ENCODE measurements around the gene GDPD4. TPM values are rescaled to one million over a fixed set of nuclear protein-coding genes. Genes with fewer than 3 reads are reported as not detected.

GDPD4 gene
- not detected in 2 replicates for total RNA-seq (2014; rRNA removed; shearing (Covaris generic); ENCODE audit: low replicate concordance)

GRCh38 chr11:77301510-77301909 is at the start of gene GDPD4:
GDPD4 (minus strand) TSS chr11:77301686; CDS start chr11:77285137, 16,549 bp downstream.
- no peak for DNase-seq (ENCODE audit: low read depth)
- in situ Hi-C loops (cut with HindIII; ENCODE audit: low pct_unique_long_range_greater_than_20kb, low sequenced_read_pairs), result no loop called here

- in situ Hi-C loops (cut with HindIII; ENCODE audit: low pct_unique_long_range_greater_than_20kb, low sequenced_read_pairs), result no loop called here
- DNase-seq (ENCODE audit: low read depth), result no peak
Measured at GRCh38 chr11:77347948-77348347, 46.5 kb upstream of the GDPD4 start.

- DNase-seq (ENCODE audit: low read depth), result no peak
- in situ Hi-C loops (cut with HindIII; ENCODE audit: low pct_unique_long_range_greater_than_20kb, low sequenced_read_pairs), result no loop called here
Measured at GRCh38 chr11:77346906-77347603, 45.6 kb upstream of the GDPD4 start.

GRCh38 chr11:77345621-77346020 is 44.1 kb upstream of the GDPD4 start:
- in situ Hi-C loops (cut with HindIII; ENCODE audit: low pct_unique_long_range_greater_than_20kb, low sequenced_read_pairs), result no loop called here
- no peak for DNase-seq (ENCODE audit: low read depth)

GRCh38 chr11:77340501-77340900 is 39.0 kb upstream of the GDPD4 start:
- DNase-seq (ENCODE audit: low read depth), result no peak
- in situ Hi-C loops (cut with HindIII; ENCODE audit: low pct_unique_long_range_greater_than_20kb, low sequenced_read_pairs), result no loop called here

- in situ Hi-C loops (cut with HindIII; ENCODE audit: low pct_unique_long_range_greater_than_20kb, low sequenced_read_pairs), result no loop called here
- no peak for DNase-seq (ENCODE audit: low read depth)
Measured at GRCh38 chr11:77332259-77332658, 30.8 kb upstream of the GDPD4 start.

GRCh38 chr11:77325159-77325558 is 23.7 kb upstream of the GDPD4 start:
- in situ Hi-C loops (cut with HindIII; ENCODE audit: low pct_unique_long_range_greater_than_20kb, low sequenced_read_pairs), result no loop called here
- no peak for DNase-seq (ENCODE audit: low read depth)

GRCh38 chr11:77324508-77324907 is 23.0 kb upstream of the GDPD4 start:
- in situ Hi-C loops (cut with HindIII; ENCODE audit: low pct_unique_long_range_greater_than_20kb, low sequenced_read_pairs), result no loop called here
- DNase-seq (ENCODE audit: low read depth), result no peak

- no peak for DNase-seq (ENCODE audit: low read depth)
- in situ Hi-C loops (cut with HindIII; ENCODE audit: low pct_unique_long_range_greater_than_20kb, low sequenced_read_pairs), result no loop called here
Measured at GRCh38 chr11:77322926-77323590, 21.6 kb upstream of the GDPD4 start.

GRCh38 chr11:77322506-77322905 is 21.0 kb upstream of the GDPD4 start:
- DNase-seq (ENCODE audit: low read depth), result no peak
- in situ Hi-C loops (cut with HindIII; ENCODE audit: low pct_unique_long_range_greater_than_20kb, low sequenced_read_pairs), result no loop called here

- no peak for DNase-seq (ENCODE audit: low read depth)
- in situ Hi-C loops (cut with HindIII; ENCODE audit: low pct_unique_long_range_greater_than_20kb, low sequenced_read_pairs), result no loop called here
Measured at GRCh38 chr11:77320351-77320750, 18.9 kb upstream of the GDPD4 start.

- DNase-seq (ENCODE audit: low read depth), result no peak
- in situ Hi-C loops (cut with HindIII; ENCODE audit: low pct_unique_long_range_greater_than_20kb, low sequenced_read_pairs), result no loop called here
Measured at GRCh38 chr11:77318600-77318999, 17.1 kb upstream of the GDPD4 start.

- in situ Hi-C loops (cut with HindIII; ENCODE audit: low pct_unique_long_range_greater_than_20kb, low sequenced_read_pairs), result no loop called here
- no peak for DNase-seq (ENCODE audit: low read depth)
Measured at GRCh38 chr11:77316733-77317342, 15.4 kb upstream of the GDPD4 start.

GRCh38 chr11:77312107-77312506 is 10.6 kb upstream of the GDPD4 start:
- DNase-seq (ENCODE audit: low read depth), result no peak
- in situ Hi-C loops (cut with HindIII; ENCODE audit: low pct_unique_long_range_greater_than_20kb, low sequenced_read_pairs), result no loop called here

- in situ Hi-C loops (cut with HindIII; ENCODE audit: low pct_unique_long_range_greater_than_20kb, low sequenced_read_pairs), result no loop called here
- no peak for DNase-seq (ENCODE audit: low read depth)
Measured at GRCh38 chr11:77311701-77312100, 10.2 kb upstream of the GDPD4 start.

GRCh38 chr11:77310721-77311120 is 9.2 kb upstream of the GDPD4 start:
- DNase-seq (ENCODE audit: low read depth), result no peak
- in situ Hi-C loops (cut with HindIII; ENCODE audit: low pct_unique_long_range_greater_than_20kb, low sequenced_read_pairs), result no loop called here

- DNase-seq (ENCODE audit: low read depth), result no peak
- in situ Hi-C loops (cut with HindIII; ENCODE audit: low pct_unique_long_range_greater_than_20kb, low sequenced_read_pairs), result no loop called here
Measured at GRCh38 chr11:77309401-77310085, 8.1 kb upstream of the GDPD4 start.

- no peak for DNase-seq (ENCODE audit: low read depth)
Measured at GRCh38 chr11:77308838-77309237, 7.4 kb upstream of the GDPD4 start.

GRCh38 chr11:77303328-77303727 is 1.8 kb upstream of the GDPD4 start:
- in situ Hi-C loops (cut with HindIII; ENCODE audit: low pct_unique_long_range_greater_than_20kb, low sequenced_read_pairs), result no loop called here
- no peak for DNase-seq (ENCODE audit: low read depth)

More at GRCh38 chr11:77308838-77309237, 7.4 kb upstream of the GDPD4 start:
- in situ Hi-C loops (cut with HindIII; ENCODE audit: low pct_unique_long_range_greater_than_20kb, low sequenced_read_pairs), result no loop called here
